WTC11 (cell line): ENCODE measurements around the gene LDLRAD3. TPM values are rescaled to one million over a fixed set of nuclear protein-coding genes. Genes with fewer than 3 reads are reported as not detected.

Source experiments
- ATAC-seq: fragments of 200-7000 bp; cut with Tn5 transposase; 2 replicates; pipeline ENCODE4 v1.10.0; 2021; ENCODE audit warnings: mild to moderate bottlenecking, moderate library complexity
- CTCF ChIA-PET: fragments of 300-600 bp; sonication (Branson Sonifier 250); formaldehyde crosslinking; loops from one replicate; lab custom pipeline; 2021; ENCODE audit warnings: antibody characterized with exemption; lab: Charles Lee
- POLR2A ChIA-PET: fragments of 350-600 bp; sonication (Branson Sonifier 250); formaldehyde crosslinking; loops from one replicate; lab custom pipeline; 2021; ENCODE audit warnings: antibody characterized with exemption; lab: Charles Lee
- DNase-seq: peaks from one replicate; pipeline ENCODE4 v3.0.0; 2021; ENCODE audit warnings: low spot score
- H3K27ac Mint-ChIP-seq: 2 replicates; pipeline ENCODE4 v1.8.0; 2021; ENCODE audit warnings: mixed read lengths
- H3K27me3 Mint-ChIP-seq: 2 replicates; pipeline ENCODE4 v1.8.0; 2021; ENCODE audit warnings: low read depth, mild to moderate bottlenecking, moderate library complexity, mixed read lengths
- H3K36me3 Mint-ChIP-seq: 2 replicates; pipeline ENCODE4 v1.8.0; 2021; ENCODE audit warnings: mixed read lengths
- H3K4me1 Mint-ChIP-seq: 2 replicates; pipeline ENCODE4 v1.8.0; 2022; ENCODE audit warnings: mixed read lengths
- H3K4me3 Mint-ChIP-seq: 2 replicates; pipeline ENCODE4 v1.8.0; 2021; ENCODE audit warnings: mild to moderate bottlenecking, moderate library complexity, mixed read lengths
- H3K9me3 Mint-ChIP-seq: 2 replicates; pipeline ENCODE4 v1.8.0; 2021; ENCODE audit warnings: mixed read lengths
- CREB1 ChIP-seq: sonication (generic); formaldehyde crosslinking; IDR thresholded peaks from 2 replicates; pipeline ENCODE4 v1.8.0; 2023; ENCODE audit warnings: mild to moderate bottlenecking, missing genetic modification reagents
- ETV6 ChIP-seq: sonication (generic); formaldehyde crosslinking; IDR thresholded peaks from 2 replicates; pipeline ENCODE4 v1.8.1; 2022; ENCODE audit warnings: mild to moderate bottlenecking, missing genetic modification reagents
- FOXK1 ChIP-seq: sonication (generic); formaldehyde crosslinking; IDR thresholded peaks from 2 replicates; pipeline ENCODE4 v1.8.0; 2022; ENCODE audit warnings: mild to moderate bottlenecking, moderate library complexity, missing genetic modification reagents
- GTF2I ChIP-seq: fragments of 250-450 bp; sonication (Bioruptor Pico); conservative IDR thresholded peaks from 2 replicates; pipeline ENCODE4 v1.4.0; 2021; ENCODE audit warnings: mild to moderate bottlenecking
- JAZF1 ChIP-seq: fragments of 250-450 bp; sonication (Bioruptor Pico); IDR thresholded peaks from 2 replicates; pipeline ENCODE4 v1.9.0; 2021; ENCODE audit warnings: moderate library complexity, mild to moderate bottlenecking, inconsistent platforms
- SMAD3 ChIP-seq: sonication (generic); formaldehyde crosslinking; IDR thresholded peaks from 2 replicates; pipeline ENCODE4 v1.8.0; 2022; ENCODE audit warnings: missing genetic modification reagents, mild to moderate bottlenecking, borderline replicate concordance
- SP1 ChIP-seq: sonication (generic); formaldehyde crosslinking; conservative IDR thresholded peaks from 2 replicates; pipeline ENCODE4 v1.8.1; 2022; ENCODE audit warnings: missing genetic modification reagents
- TCF7 ChIP-seq: sonication (generic); formaldehyde crosslinking; IDR thresholded peaks from 2 replicates; pipeline ENCODE4 v1.8.0; 2022; ENCODE audit warnings: mild to moderate bottlenecking, low read depth, missing genetic modification reagents, moderate library complexity
- TEAD1 ChIP-seq: sonication (generic); formaldehyde crosslinking; IDR thresholded peaks from 2 replicates; pipeline ENCODE4 v1.8.0; 2022; ENCODE audit warnings: mild to moderate bottlenecking, missing genetic modification reagents
- TP53 ChIP-seq: sonication (generic); formaldehyde crosslinking; IDR thresholded peaks from 2 replicates; pipeline ENCODE4 v1.8.1; 2023; ENCODE audit warnings: mild to moderate bottlenecking, missing genetic modification reagents
- ZBTB21 ChIP-seq: sonication (generic); formaldehyde crosslinking; IDR thresholded peaks from 2 replicates; pipeline ENCODE4 v1.8.1; 2023; ENCODE audit warnings: mild to moderate bottlenecking, missing genetic modification reagents, borderline replicate concordance
- ZNF317 ChIP-seq: sonication (generic); formaldehyde crosslinking; IDR thresholded peaks from 2 replicates; pipeline ENCODE4 v1.8.1; 2023; ENCODE audit warnings: low read depth, mild to moderate bottlenecking, moderate library complexity, missing genetic modification reagents, borderline replicate concordance
- ZNF671 ChIP-seq: fragments of 250-450 bp; sonication (Bioruptor Pico); IDR thresholded peaks from 2 replicates; pipeline ENCODE4 v1.8.0; 2021; ENCODE audit warnings: mild to moderate bottlenecking
- total RNA-seq: library from RNA; stranded (reverse); gene quantifications from 3 replicates; pipeline ENCODE4 v1.2.3, GENCODE V29; 2021
- TF ChIP-seq, protein P1 (sequence below): sonication (generic); formaldehyde crosslinking; IDR thresholded peaks from 2 replicates; pipeline ENCODE4 v1.8.0; 2022; ENCODE audit warnings: mild to moderate bottlenecking, missing genetic modification reagents
- TF ChIP-seq, protein P2 (sequence below): sonication (generic); formaldehyde crosslinking; IDR thresholded peaks from 2 replicates; pipeline ENCODE4 v1.8.0; 2023; ENCODE audit warnings: missing genetic modification reagents, mild to moderate bottlenecking, borderline replicate concordance
- TF ChIP-seq, protein P3 (sequence below): sonication (generic); formaldehyde crosslinking; IDR thresholded peaks from 2 replicates; pipeline ENCODE4 v1.8.1; 2022; ENCODE audit warnings: low read depth, missing genetic modification reagents, borderline replicate concordance
- TF ChIP-seq, protein P4 (sequence below): sonication (generic); formaldehyde crosslinking; IDR thresholded peaks from 2 replicates; pipeline ENCODE4 v1.8.1; 2023; ENCODE audit warnings: mild to moderate bottlenecking, missing genetic modification reagents
- TF ChIP-seq, protein P5 (sequence below): sonication (generic); formaldehyde crosslinking; IDR thresholded peaks from 2 replicates; pipeline ENCODE4 v1.8.0; 2022; ENCODE audit warnings: mild to moderate bottlenecking, missing genetic modification reagents
- TF ChIP-seq, protein P6 (sequence below): fragments of 250-450 bp; sonication (Bioruptor Pico); IDR thresholded peaks from 2 replicates; pipeline ENCODE4 v1.9.0; 2021; ENCODE audit warnings: mild to moderate bottlenecking

LDLRAD3 gene
- total RNA-seq, 1 experiment from 2014 or later: 14.5 TPM

DNA sequence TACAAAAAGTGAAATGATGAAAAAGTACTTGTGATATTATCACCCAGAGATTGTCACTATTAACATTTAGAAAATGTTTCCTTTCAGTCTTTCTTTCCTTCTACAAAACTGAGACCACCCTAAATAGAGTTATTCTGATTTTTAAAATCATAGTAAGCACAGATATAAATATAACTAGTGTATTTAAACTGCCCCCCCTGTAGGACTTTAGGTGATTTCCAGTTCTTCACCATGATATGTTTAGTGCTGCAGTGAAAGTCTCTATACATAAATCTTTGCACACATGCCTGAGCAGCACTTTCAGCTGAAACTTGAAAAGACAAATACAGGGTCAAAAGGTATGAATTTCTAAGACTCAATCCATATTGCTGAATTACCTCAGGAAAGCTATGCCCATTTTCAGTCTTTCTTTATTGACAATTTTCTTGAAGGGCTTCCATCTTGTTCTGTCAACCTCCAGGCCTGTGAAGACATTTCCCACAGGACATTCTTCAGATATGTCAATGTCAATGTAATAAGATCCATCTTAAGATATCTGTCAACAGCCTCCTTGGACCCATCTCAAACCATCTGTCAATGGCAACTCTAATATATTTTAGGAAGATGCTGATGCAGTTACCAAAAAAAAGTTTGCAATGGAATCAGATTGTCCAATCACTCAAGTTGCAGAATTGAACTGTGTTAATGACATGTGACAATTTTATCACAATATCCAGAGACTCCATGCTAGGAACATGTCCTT, 30.8 kb upstream of the LDLRAD3 start (continued):
- TF ChIP-seq, protein P1, sequence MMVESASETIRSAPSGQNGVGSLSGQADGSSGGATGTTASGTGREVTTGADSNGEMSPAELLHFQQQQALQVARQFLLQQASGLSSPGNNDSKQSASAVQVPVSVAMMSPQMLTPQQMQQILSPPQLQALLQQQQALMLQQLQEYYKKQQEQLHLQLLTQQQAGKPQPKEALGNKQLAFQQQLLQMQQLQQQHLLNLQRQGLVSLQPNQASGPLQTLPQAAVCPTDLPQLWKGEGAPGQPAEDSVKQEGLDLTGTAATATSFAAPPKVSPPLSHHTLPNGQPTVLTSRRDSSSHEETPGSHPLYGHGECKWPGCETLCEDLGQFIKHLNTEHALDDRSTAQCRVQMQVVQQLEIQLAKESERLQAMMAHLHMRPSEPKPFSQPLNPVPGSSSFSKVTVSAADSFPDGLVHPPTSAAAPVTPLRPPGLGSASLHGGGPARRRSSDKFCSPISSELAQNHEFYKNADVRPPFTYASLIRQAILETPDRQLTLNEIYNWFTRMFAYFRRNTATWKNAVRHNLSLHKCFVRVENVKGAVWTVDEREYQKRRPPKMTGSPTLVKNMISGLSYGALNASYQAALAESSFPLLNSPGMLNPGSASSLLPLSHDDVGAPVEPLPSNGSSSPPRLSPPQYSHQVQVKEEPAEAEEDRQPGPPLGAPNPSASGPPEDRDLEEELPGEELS (CRISPR knock-in tag): no peak
- TF ChIP-seq ZNF317 (CRISPR knock-in tag) (no peak), ETV6 (CRISPR knock-in tag) (no peak), TP53 (CRISPR knock-in tag) (no peak)

DNA sequence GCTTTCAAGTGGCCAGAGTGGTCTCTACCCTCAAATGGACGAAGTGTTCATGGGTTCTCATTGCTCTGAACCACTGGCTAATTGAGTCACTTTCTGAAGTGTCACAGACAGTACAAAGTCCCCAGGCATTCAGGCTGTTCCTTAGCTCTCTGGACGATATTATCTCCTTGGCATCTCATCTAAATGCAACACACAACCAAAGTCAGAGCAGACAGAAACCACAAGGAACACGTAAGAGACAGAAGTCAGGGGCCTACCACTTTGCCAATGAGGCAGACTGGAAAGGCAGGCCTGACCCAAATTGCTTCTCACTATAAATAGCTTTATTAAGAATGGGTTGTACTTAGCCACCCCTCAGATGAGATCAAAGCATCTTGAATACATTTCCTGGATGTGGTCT, 29.0 kb upstream of the LDLRAD3 start:
- DNase-seq (no peak), ATAC-seq (no peak)
- peaks cover 3% of the 10 kb centered on the region; the same call in 1 of the 2 replicates for H3K9me3 Mint-ChIP-seq
- CTCF ChIA-PET: interaction anchor here (2.6 kb wide), 1 partner anchor 93 kb away, joined by 14 read pairs; no protein-coding TSS in a partner anchor
- H3K4me3 Mint-ChIP-seq: no peak overlapping the region
- no peak overlapping the region for H3K27ac Mint-ChIP-seq
- peaks cover 4% of the 10 kb centered on the region; the same call in 1 of the 2 replicates for H3K27me3 Mint-ChIP-seq
- peaks cover 19% of the 10 kb centered on the region for H3K4me1 Mint-ChIP-seq
- H3K36me3 Mint-ChIP-seq: no peaks in the 10 kb centered on the region
- POLR2A ChIA-PET: no interaction called here
- TF ChIP-seq, protein P2, sequence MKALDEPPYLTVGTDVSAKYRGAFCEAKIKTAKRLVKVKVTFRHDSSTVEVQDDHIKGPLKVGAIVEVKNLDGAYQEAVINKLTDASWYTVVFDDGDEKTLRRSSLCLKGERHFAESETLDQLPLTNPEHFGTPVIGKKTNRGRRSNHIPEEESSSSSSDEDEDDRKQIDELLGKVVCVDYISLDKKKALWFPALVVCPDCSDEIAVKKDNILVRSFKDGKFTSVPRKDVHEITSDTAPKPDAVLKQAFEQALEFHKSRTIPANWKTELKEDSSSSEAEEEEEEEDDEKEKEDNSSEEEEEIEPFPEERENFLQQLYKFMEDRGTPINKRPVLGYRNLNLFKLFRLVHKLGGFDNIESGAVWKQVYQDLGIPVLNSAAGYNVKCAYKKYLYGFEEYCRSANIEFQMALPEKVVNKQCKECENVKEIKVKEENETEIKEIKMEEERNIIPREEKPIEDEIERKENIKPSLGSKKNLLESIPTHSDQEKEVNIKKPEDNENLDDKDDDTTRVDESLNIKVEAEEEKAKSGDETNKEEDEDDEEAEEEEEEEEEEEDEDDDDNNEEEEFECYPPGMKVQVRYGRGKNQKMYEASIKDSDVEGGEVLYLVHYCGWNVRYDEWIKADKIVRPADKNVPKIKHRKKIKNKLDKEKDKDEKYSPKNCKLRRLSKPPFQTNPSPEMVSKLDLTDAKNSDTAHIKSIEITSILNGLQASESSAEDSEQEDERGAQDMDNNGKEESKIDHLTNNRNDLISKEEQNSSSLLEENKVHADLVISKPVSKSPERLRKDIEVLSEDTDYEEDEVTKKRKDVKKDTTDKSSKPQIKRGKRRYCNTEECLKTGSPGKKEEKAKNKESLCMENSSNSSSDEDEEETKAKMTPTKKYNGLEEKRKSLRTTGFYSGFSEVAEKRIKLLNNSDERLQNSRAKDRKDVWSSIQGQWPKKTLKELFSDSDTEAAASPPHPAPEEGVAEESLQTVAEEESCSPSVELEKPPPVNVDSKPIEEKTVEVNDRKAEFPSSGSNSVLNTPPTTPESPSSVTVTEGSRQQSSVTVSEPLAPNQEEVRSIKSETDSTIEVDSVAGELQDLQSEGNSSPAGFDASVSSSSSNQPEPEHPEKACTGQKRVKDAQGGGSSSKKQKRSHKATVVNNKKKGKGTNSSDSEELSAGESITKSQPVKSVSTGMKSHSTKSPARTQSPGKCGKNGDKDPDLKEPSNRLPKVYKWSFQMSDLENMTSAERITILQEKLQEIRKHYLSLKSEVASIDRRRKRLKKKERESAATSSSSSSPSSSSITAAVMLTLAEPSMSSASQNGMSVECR: no peak
- no peak for TF ChIP-seq TCF7 (CRISPR knock-in tag)
- no peak for TF ChIP-seq FOXK1 (CRISPR knock-in tag)
- TF ChIP-seq TEAD1: no peak
- TF ChIP-seq, protein P3, sequence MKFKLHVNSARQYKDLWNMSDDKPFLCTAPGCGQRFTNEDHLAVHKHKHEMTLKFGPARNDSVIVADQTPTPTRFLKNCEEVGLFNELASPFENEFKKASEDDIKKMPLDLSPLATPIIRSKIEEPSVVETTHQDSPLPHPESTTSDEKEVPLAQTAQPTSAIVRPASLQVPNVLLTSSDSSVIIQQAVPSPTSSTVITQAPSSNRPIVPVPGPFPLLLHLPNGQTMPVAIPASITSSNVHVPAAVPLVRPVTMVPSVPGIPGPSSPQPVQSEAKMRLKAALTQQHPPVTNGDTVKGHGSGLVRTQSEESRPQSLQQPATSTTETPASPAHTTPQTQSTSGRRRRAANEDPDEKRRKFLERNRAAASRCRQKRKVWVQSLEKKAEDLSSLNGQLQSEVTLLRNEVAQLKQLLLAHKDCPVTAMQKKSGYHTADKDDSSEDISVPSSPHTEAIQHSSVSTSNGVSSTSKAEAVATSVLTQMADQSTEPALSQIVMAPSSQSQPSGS: no peak
- TF ChIP-seq CREB1 (CRISPR knock-in tag): no peak
- no peak for TF ChIP-seq JAZF1 (CRISPR knock-in tag)
- TF ChIP-seq, all 79 proteins: peak for 0

DNA sequence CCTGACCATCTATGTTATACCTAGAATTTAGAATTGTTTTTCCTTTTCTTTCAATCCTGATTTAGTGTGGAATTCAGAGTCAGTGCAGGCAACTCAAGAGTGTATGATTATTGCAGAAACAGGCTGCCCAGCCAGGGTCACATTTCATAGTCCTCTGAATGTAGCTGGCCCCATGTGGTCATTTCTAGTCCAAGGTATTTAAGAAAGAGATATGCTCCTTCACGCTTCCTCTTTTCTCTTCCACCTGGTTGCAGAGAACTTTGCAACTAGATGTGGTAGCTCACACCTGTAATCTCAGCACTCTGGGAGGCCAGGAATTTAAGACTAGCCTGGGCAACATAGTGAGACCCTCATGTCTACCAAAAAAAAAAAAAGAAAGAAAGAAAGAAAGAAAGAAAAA, 27.6 kb upstream of the LDLRAD3 start:
- no peak for ATAC-seq
- no peaks in the 10 kb centered on the region for H3K9me3 Mint-ChIP-seq
- DNase-seq: no peak
- peaks cover 4% of the 10 kb centered on the region; the same call in 1 of the 2 replicates for H3K27me3 Mint-ChIP-seq
- CTCF ChIA-PET: interaction anchor here (2.6 kb wide), 1 partner anchor 94 kb away, joined by 14 read pairs; no protein-coding TSS in a partner anchor
- POLR2A ChIA-PET: no interaction called here
- no peak overlapping the region for H3K4me3 Mint-ChIP-seq
- H3K4me1 Mint-ChIP-seq: peaks cover 18% of the 10 kb centered on the region
- H3K36me3 Mint-ChIP-seq: no peaks in the 10 kb centered on the region
- no peak overlapping the region for H3K27ac Mint-ChIP-seq
- no peak for TF ChIP-seq SP1 (CRISPR knock-in tag)
- TF ChIP-seq, protein P4, sequence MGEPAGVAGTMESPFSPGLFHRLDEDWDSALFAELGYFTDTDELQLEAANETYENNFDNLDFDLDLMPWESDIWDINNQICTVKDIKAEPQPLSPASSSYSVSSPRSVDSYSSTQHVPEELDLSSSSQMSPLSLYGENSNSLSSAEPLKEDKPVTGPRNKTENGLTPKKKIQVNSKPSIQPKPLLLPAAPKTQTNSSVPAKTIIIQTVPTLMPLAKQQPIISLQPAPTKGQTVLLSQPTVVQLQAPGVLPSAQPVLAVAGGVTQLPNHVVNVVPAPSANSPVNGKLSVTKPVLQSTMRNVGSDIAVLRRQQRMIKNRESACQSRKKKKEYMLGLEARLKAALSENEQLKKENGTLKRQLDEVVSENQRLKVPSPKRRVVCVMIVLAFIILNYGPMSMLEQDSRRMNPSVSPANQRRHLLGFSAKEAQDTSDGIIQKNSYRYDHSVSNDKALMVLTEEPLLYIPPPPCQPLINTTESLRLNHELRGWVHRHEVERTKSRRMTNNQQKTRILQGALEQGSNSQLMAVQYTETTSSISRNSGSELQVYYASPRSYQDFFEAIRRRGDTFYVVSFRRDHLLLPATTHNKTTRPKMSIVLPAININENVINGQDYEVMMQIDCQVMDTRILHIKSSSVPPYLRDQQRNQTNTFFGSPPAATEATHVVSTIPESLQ (CRISPR knock-in tag): no peak
- TF ChIP-seq ZNF317 (CRISPR knock-in tag): no peak
- TF ChIP-seq, protein P5, sequence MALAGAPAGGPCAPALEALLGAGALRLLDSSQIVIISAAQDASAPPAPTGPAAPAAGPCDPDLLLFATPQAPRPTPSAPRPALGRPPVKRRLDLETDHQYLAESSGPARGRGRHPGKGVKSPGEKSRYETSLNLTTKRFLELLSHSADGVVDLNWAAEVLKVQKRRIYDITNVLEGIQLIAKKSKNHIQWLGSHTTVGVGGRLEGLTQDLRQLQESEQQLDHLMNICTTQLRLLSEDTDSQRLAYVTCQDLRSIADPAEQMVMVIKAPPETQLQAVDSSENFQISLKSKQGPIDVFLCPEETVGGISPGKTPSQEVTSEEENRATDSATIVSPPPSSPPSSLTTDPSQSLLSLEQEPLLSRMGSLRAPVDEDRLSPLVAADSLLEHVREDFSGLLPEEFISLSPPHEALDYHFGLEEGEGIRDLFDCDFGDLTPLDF (CRISPR knock-in tag): no peak
- no peak for TF ChIP-seq ZBTB21 (CRISPR knock-in tag)
- no peak for TF ChIP-seq GTF2I (CRISPR knock-in tag)
- TF ChIP-seq, protein P6, sequence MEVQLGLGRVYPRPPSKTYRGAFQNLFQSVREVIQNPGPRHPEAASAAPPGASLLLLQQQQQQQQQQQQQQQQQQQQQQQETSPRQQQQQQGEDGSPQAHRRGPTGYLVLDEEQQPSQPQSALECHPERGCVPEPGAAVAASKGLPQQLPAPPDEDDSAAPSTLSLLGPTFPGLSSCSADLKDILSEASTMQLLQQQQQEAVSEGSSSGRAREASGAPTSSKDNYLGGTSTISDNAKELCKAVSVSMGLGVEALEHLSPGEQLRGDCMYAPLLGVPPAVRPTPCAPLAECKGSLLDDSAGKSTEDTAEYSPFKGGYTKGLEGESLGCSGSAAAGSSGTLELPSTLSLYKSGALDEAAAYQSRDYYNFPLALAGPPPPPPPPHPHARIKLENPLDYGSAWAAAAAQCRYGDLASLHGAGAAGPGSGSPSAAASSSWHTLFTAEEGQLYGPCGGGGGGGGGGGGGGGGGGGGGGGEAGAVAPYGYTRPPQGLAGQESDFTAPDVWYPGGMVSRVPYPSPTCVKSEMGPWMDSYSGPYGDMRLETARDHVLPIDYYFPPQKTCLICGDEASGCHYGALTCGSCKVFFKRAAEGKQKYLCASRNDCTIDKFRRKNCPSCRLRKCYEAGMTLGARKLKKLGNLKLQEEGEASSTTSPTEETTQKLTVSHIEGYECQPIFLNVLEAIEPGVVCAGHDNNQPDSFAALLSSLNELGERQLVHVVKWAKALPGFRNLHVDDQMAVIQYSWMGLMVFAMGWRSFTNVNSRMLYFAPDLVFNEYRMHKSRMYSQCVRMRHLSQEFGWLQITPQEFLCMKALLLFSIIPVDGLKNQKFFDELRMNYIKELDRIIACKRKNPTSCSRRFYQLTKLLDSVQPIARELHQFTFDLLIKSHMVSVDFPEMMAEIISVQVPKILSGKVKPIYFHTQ: no peak
- no peak for TF ChIP-seq SMAD3 (CRISPR knock-in tag)
- no peak for TF ChIP-seq TP53 (CRISPR knock-in tag)
- no peak for TF ChIP-seq ZNF671
